Suprapubic skin (tissue), 3 donors: ENCODE measurements around the gene LRRC45.

Experiments
- CTCF ChIP-seq, 2 donors: fragments of 200-600 bp in 1 of 2; fragments of 450-650 bp in 1 of 2; sonication (generic) in 1 of 2; IDR thresholded peaks; one replicate each; pipeline ENCODE4 v1.5.1; 2016 to 2019; ENCODE audit warnings: antibody characterized with exemption in 2 of 2, mild to moderate bottlenecking in 1 of 2, moderate library complexity in 1 of 2
- EP300 ChIP-seq: sonication (generic); formaldehyde crosslinking; IDR thresholded peaks from one replicate; pipeline ENCODE4 v1.6.1; 2017; ENCODE audit warnings: antibody characterized with exemption

GRCh38 chr17:81983639-81984373, 39.3 kb upstream of the LRRC45 start:
- TF ChIP-seq CTCF (IDR thresholded peaks at IDR 0.05) (no peak), EP300 (no peak)
